IMR-90 (cell line): ENCODE measurements around the gene AKR1D1. TPM values are rescaled to one million over a fixed set of nuclear protein-coding genes. Genes with fewer than 3 reads are reported as not detected.

Experiments
- ATAC-seq: fragments of 200-7000 bp; cut with Tn5 transposase; 2 replicates; pipeline ENCODE4 v1.9.1; 2020; ENCODE audit warnings: low read depth, mild to moderate bottlenecking, moderate library complexity
- BruUV-seq: library from RNA; stranded (reverse); fragments of 400-500 nt; replicated peaks from 2 replicates; lab custom pipeline; 2021; lab: Mats Ljungman, UMichigan
- CTCF ChIA-PET: fragments of 300-600 bp; formaldehyde crosslinking; extraction: SDS; loops from one replicate; lab custom pipeline; 2021; ENCODE audit warnings: antibody characterized with exemption; lab: Yijun Ruan, JAX
- POLR2A ChIA-PET: fragments of 300-600 bp; sonication (Branson Sonifier 250); formaldehyde crosslinking; loops from one replicate; lab custom pipeline; 2022; ENCODE audit warnings: antibody characterized with exemption; ENCODE audit not compliant: unreplicated experiment; lab: Charles Lee
- DNase-seq: peaks from one replicate; pipeline ENCODE4 v3.0.0; 2013
- H2AFZ ChIP-seq: replicated peaks from 2 replicates; pipeline ENCODE3; 2013; ENCODE audit warnings: low read length, mild to moderate bottlenecking; ENCODE audit not compliant: poor library complexity
- H2AK5ac ChIP-seq: 2 replicates; pipeline ENCODE4 v1.6.1; 2013; ENCODE audit warnings: low read depth, low read length, inconsistent platforms
- H2AK9ac ChIP-seq: replicated peaks from 2 replicates; pipeline ENCODE3; 2013; ENCODE audit warnings: mild to moderate bottlenecking, low read depth, low read length, moderate library complexity; ENCODE audit not compliant: poor library complexity
- H2BK120ac ChIP-seq: 2 replicates; pipeline ENCODE4 v1.6.1; 2013; ENCODE audit warnings: low read depth, low read length, inconsistent platforms
- H2BK15ac ChIP-seq: 3 replicates; pipeline ENCODE4 v1.6.1; 2013; ENCODE audit warnings: low read depth, low read length, inconsistent platforms
- H2BK20ac ChIP-seq: 2 replicates; pipeline ENCODE4 v1.6.1; 2013; ENCODE audit warnings: low read depth, mild to moderate bottlenecking, inconsistent platforms, low read length, moderate library complexity
- H2BK5ac ChIP-seq: 2 replicates; pipeline ENCODE4 v1.6.1; 2013; ENCODE audit warnings: mild to moderate bottlenecking, low read depth, low read length, inconsistent platforms; ENCODE audit not compliant: poor library complexity, severe bottlenecking
- H3K14ac ChIP-seq: replicated peaks from 2 replicates; pipeline ENCODE4 v1.6.1; 2013; ENCODE audit warnings: low read depth, low read length, inconsistent platforms
- H3K18ac ChIP-seq: 2 replicates; pipeline ENCODE4 v1.6.1; 2013; ENCODE audit warnings: low read depth, low read length, control low read depth
- H3K23ac ChIP-seq: 2 replicates; pipeline ENCODE4 v1.6.1; 2013; ENCODE audit warnings: low read depth, low read length, inconsistent platforms
- H3K27ac ChIP-seq: 2 replicates; pipeline ENCODE4 v1.5.1; 2013; ENCODE audit warnings: mild to moderate bottlenecking, control low read depth, low read length; ENCODE audit not compliant: insufficient read depth
- H3K27me3 ChIP-seq: 2 replicates; pipeline ENCODE4 v1.6.1; 2013; ENCODE audit warnings: low read length; ENCODE audit not compliant: control insufficient read depth, insufficient read depth
- H3K36me3 ChIP-seq: 2 replicates; pipeline ENCODE4 v1.6.1; 2013; ENCODE audit warnings: low read length, mixed read lengths; ENCODE audit not compliant: control insufficient read depth, insufficient read depth
- H3K4ac ChIP-seq: 2 replicates; pipeline ENCODE4 v1.6.1; 2013; ENCODE audit warnings: low read depth, low read length, inconsistent platforms
- H3K4me1 ChIP-seq: 2 replicates; pipeline ENCODE4 v1.6.1; 2013; ENCODE audit warnings: low read length, mixed read lengths; ENCODE audit not compliant: control insufficient read depth, insufficient read depth
- H3K4me2 ChIP-seq: 2 replicates; pipeline ENCODE4 v1.6.1; 2013; ENCODE audit warnings: low read depth, mild to moderate bottlenecking, control low read depth, low read length, moderate library complexity
- H3K4me3 ChIP-seq: 2 replicates; pipeline ENCODE4 v1.5.1; 2013; ENCODE audit warnings: low read depth, mild to moderate bottlenecking, control low read depth, low read length, moderate library complexity; ENCODE audit not compliant: insufficient read depth
- H3K56ac ChIP-seq: 2 replicates; pipeline ENCODE4 v1.6.1; 2013; ENCODE audit warnings: low read length, inconsistent platforms; ENCODE audit not compliant: insufficient read depth; ENCODE audit errors: extremely low read depth
- H3K79me1 ChIP-seq, 2 experiments: 2 replicates each; pipeline ENCODE4 v1.6.1; 2013; ENCODE audit warnings: low read length in 2 of 2, inconsistent platforms in 1 of 2, low read depth in 1 of 2
- H3K9ac ChIP-seq: 2 replicates; pipeline ENCODE4 v1.6.1; 2013; ENCODE audit warnings: low read depth, low read length, control low read depth
- H3K9me1 ChIP-seq: 2 replicates; pipeline ENCODE4 v1.6.1; 2013; ENCODE audit warnings: low read length, inconsistent platforms; ENCODE audit not compliant: insufficient read depth
- H3K9me3 ChIP-seq: 2 replicates; pipeline ENCODE4 v1.6.1; 2013; ENCODE audit warnings: low read length; ENCODE audit not compliant: control insufficient read depth, insufficient read depth
- H4K20me1 ChIP-seq: 2 replicates; pipeline ENCODE4 v1.6.1; 2013; ENCODE audit warnings: low read length, inconsistent platforms; ENCODE audit not compliant: insufficient read depth
- H4K5ac ChIP-seq: 2 replicates; pipeline ENCODE4 v1.6.1; 2013; ENCODE audit warnings: mild to moderate bottlenecking, low read depth, low read length, control low read depth
- H4K8ac ChIP-seq, 2 experiments: 2 replicates each; pipeline ENCODE4 v1.6.1; 2013; ENCODE audit warnings: low read depth in 2 of 2, low read length in 2 of 2, control low read depth in 1 of 2, inconsistent platforms in 1 of 2
- H4K91ac ChIP-seq: 2 replicates; pipeline ENCODE4 v1.6.1; 2013; ENCODE audit warnings: low read depth, low read length, inconsistent platforms; ENCODE audit not compliant: insufficient read depth
- MAZ ChIP-seq: IDR thresholded peaks from 2 replicates; pipeline ENCODE4 v1.6.1; 2012; ENCODE audit warnings: low read depth, mild to moderate bottlenecking, low read length, improper control_type of control experiment, moderate library complexity, borderline replicate concordance
- WGBS, 2 experiments: methylation state at CpG; one replicate each; pipeline versions ENCODE4 v1.1.5 to v1.1.7; 2013; ENCODE audit warnings: missing lambda C conversion rate in 2 of 2; ENCODE audit not compliant: insufficient read length in 1 of 2; ENCODE audit errors: extremely low coverage in 2 of 2; 5-methylcytosine and 5-hydroxymethylcytosine counted together
- dilution Hi-C: fragments of 300-500 bp; cut with HindIII; formaldehyde crosslinking; loops from one replicate; pipeline ENCODE4 v1.14.3; 2018; ENCODE audit warnings: low sequenced_read_pairs; ENCODE audit not compliant: unreplicated experiment
- in situ Hi-C: fragments of 300-500 bp; cut with MboI; formaldehyde crosslinking; loops from 3 replicates; pipeline ENCODE4 v1.14.3; 2019; ENCODE audit warnings: low sequenced_read_pairs, inconsistent platforms, mixed read lengths
- intact Hi-C: fragments of 100-400 bp; cut with micrococcal nuclease; formaldehyde crosslinking; loops from 2 replicates; pipeline ENCODE4 v1.10.0; 2022
- polyA plus RNA-seq, 3 experiments: library from polyadenylated mRNA; depleted of rRNA; stranded (reverse); fragments of >200 nt; gene quantifications; 2 replicates each; pipeline ENCODE4 v1.2.3, GENCODE V29; 2012; ENCODE audit warnings: low replicate concordance in 1 of 3
- total RNA-seq: library from RNA; depleted of rRNA; stranded (reverse); fragments of >200 nt; gene quantifications from 2 replicates; pipeline ENCODE4 v1.2.3, GENCODE V29; 2012
- TF ChIP-seq, protein P1 (sequence below): conservative IDR thresholded peaks from 2 replicates; pipeline ENCODE4 v1.5.1; 2012; ENCODE audit warnings: mild to moderate bottlenecking, low read depth, low read length, improper control_type of control experiment

AKR1D1 gene
- total and polyA plus RNA-seq, 2 of the 4 experiments (the other 2 are of a cell fraction) = not detected

GRCh38 chr7:138122162-138122561, 45.9 kb downstream of the AKR1D1 start:
- Histone ChIP-seq H3K9ac (no peak overlapping the region), H2BK120ac (no peak overlapping the region), H3K4me1 (no peaks in the 10 kb centered on the region), H3K56ac (no peak overlapping the region), H3K9me1 (no peaks in the 10 kb centered on the region), H2AFZ (no peak overlapping the region), H3K14ac (no peak overlapping the region), H3K36me3 (no peaks in the 10 kb centered on the region), H4K91ac (no peak overlapping the region), H3K79me1 (no peaks in the 10 kb centered on the region), H4K20me1 (no peaks in the 10 kb centered on the region), H3K27ac (no peak overlapping the region), H3K9me3 (peaks cover 3% of the 10 kb centered on the region; the same call in 1 of the 2 replicates), H3K4me2 (no peak overlapping the region), H3K27me3 (no peaks in the 10 kb centered on the region), H3K4me3 (no peak overlapping the region), H3K23ac (no peak overlapping the region), H2BK15ac (no peak overlapping the region), H2AK9ac (no peak overlapping the region), H3K18ac (no peak overlapping the region), H2AK5ac (no peak overlapping the region), H4K5ac (no peak overlapping the region), H2BK20ac (no peak overlapping the region), H2BK5ac (no peak overlapping the region), H3K4ac (no peak overlapping the region), H4K8ac (no peak overlapping the region)
- dilution Hi-C loops = no loop called here
- CTCF ChIA-PET = no interaction called here
- ATAC-seq (no peak), DNase-seq (no peak)
- TF ChIP-seq MAZ = no peak
- TF ChIP-seq, protein P1, sequence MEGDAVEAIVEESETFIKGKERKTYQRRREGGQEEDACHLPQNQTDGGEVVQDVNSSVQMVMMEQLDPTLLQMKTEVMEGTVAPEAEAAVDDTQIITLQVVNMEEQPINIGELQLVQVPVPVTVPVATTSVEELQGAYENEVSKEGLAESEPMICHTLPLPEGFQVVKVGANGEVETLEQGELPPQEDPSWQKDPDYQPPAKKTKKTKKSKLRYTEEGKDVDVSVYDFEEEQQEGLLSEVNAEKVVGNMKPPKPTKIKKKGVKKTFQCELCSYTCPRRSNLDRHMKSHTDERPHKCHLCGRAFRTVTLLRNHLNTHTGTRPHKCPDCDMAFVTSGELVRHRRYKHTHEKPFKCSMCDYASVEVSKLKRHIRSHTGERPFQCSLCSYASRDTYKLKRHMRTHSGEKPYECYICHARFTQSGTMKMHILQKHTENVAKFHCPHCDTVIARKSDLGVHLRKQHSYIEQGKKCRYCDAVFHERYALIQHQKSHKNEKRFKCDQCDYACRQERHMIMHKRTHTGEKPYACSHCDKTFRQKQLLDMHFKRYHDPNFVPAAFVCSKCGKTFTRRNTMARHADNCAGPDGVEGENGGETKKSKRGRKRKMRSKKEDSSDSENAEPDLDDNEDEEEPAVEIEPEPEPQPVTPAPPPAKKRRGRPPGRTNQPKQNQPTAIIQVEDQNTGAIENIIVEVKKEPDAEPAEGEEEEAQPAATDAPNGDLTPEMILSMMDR = no peak
- in situ Hi-C loops = no loop called here
- POLR2A ChIA-PET = no interaction called here
- BruUV-seq = no TSS peak
- intact Hi-C loops = no loop called here
- 86% methylated on average over 19 of the region's 23 CpGs; no CpG with 5 or more reads in 1 of the 2 experiments for WGBS, 2 experiments
